NCI-H1092 (cell line): ENCODE results near the gene SLC14A1.
"Not testable (repeated sequence)": the region's sequence is repeated elsewhere in the genome, so short reads cannot be mapped to it uniquely, and the experiment has no call there.

Experiments used
- DNase-seq: peaks from one replicate; lab custom pipeline; 2025; lab: John Stamatoyannopoulos, UW

SLC14A1 gene

DNA sequence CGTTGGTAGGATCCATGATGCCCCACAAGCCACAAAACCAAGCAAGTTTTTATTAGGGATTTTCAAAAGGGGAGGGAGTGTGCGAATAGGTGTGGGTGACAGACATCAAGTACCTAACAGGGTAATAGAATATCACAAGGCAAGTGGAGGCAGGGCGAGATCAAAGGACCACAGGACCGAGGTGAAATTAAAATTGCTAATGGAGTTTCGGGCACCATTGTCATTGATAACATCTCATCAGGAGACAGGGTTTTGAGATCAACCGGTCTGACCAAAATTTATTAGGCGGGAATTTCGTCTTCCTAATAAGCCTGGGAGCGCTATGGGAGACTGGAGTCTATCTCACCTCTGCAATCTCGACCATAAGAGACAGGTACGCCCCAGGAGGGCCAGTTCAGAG lies 33.7 kb downstream of the SLC14A1 start:
- DNase-seq: not testable (repeated sequence)

DNA sequence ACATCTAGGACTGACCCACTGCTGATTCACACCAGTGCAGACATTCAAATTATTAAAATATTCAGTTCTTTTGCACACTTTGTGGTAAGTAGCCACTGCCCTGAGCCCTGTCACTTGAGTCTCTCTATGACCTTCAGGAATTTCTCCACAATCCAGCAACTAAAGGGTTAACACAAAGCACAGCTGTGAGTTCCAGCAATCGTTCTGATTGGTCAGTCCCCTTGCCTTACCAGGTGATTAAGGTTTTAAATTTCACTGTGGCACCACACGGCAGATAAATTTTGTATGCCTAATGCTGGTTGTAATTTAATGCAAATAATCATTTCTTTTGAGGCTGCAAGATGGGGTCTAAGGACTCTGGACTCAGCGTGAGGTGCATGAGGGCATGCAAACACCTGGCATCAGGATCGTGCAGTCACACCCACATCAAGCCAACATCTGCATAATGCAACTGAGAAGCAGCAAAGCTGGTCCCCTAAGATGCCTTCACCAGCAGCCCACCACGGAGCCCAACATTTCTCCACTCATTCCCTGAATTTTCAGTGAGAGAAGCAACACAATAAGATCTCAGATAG lies 36.6 kb downstream of the SLC14A1 start:
- DNase-seq: no peak

- DNase-seq: no peak
These were observed 37.6 kb downstream of the SLC14A1 start for GRCh38 chr18:45761512-45762114.

- DNase-seq: no peak
These were observed 40.2 kb downstream of the SLC14A1 start for GRCh38 chr18:45764000-45764686.

DNA sequence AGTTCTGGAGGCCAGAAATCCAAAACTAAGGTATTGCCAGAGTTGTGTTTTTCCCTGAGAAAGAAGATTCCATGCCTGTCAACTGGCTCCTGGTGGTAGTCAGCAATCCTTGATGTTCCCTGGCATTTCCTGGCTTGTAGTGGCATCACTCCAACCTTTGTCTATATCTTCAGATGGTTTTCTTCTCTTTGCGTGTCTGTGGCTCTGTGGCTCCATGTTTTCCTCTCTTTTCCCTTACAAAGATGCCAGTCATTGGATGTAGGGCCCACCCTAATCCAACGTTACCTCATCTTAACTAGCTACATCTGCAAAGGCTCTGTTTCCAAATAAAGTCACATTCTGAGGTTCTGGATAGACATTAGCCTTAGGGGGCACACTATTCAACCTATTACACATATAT lies 41.8 kb downstream of the SLC14A1 start:
- no peak for DNase-seq

DNA sequence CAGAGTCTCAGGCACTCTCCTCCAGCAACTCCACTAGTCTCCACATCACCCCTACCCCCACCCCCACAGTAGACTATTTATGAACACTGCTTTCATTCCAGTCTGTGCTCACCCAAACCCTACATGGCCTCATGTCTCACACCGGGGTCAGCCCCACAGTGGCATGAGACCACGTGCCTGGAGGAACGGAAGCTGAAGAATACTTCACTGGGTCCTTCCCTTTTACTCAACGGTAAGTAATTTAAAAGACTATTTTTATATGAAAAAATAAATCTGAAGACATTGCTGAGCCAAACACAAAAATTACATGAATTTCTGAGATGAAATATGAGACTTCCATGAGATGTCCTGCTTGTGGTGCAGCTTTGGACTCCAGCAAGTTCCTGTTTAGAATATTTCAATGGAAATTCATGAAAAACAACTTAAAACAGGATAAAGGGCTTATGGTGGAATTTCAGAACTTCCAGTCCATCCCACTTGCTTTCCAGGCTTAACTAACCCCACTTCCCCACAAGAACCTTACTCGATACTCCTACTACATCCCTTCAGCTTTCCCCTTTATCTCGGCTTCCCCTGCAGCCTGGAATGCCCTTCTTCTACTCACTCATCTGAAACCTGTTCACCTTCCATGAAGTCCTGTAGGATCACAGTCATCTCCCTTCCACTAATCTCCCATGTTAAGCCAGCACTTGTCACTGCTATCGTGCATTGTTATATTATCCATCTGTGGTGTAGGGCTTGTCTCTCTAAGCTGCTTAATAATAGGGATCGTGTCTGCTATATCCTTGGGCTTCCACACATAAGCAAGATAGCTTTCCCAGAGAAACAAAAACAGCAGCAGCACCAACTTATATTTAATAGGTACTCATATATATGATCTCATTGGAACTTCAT lies 47.9 kb downstream of the SLC14A1 start:
- DNase-seq: no peak

DNA sequence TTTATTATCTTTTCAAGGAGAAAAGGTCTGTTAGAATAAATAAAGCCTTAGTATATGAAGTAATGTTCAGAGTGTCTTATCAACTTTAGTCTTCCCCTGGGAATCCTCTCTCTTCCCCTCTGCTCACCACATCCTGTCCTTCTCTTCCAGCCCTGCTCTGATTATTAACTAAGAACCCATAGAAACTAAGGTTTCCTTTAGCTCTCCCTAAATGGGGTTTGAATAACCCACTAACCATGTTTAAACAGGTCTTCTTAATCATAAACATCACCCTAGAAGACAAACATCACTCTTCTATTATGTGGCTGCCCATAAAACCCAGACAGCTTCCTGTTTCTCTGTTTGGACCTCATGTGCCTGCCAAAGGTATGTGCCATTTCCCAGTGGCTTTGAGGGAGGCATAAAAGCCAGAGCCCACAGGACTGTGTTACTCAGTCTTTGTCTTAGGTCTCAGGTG lies 50.1 kb downstream of the SLC14A1 start:
- DNase-seq: no peak

DNA sequence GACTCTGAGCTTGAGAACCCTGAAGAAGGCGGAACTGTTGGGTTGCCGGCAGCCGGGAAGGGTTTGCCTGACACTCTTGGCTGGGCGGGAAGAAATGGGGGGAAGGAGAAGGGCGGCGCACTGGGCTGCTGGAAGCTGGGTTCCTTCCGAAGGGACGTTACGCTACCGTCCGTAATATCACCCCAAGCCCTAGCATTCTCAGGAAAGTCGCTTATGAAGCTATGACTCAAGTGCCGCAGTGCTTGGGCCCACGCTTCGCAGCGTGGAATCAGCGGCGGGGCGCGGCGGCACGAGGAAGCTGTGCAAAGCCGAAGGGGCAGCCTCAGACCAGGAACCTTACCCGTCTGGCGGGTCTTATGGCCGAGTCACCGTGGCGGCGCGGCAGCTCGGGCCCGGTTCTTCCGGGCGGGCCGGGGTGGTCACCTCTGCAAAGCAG lies 51.3 kb downstream of the SLC14A1 start:
- DNase-seq: no peak

GRCh38 chr18:45775743-45776142 lies 51.8 kb downstream of the SLC14A1 start:
- DNase-seq: no peak

DNA sequence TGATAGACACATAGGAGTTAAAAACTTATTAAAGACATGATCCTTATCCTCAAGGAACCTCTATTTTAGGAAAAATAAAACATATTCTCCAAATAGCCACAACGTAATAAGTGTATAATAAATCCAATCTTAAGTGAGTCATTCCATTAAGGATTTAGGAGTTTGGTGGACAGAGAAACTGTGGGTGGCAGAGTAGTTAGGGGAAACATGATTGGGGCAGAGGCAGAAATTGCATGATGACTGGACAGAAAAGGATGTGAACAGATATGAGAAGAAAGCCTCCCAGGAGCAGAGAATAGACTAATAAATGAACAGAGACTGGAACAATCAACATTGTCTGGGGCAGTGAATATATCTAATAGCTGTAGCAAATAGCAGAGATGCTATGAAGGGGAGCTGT lies 53.4 kb downstream of the SLC14A1 start:
- no peak for DNase-seq

DNA sequence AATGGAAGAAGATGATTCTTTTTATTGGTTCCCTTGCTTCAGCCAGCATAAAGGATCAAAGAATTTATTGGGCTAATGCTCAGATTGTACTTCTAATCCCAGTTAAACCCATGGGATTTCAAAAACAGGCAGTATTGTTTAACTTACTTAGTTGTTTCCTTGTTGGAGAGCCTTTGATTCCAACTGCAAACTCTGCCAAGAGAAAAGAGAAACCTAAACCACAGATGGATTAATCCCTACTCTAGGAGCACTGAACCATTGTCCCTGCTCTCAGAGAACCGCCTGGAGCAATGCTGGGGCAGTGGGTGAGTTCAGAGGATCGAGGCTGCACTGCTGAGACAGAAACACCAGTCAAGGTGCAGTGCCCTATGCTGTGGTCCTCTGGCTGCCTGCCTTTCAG lies 56.6 kb downstream of the SLC14A1 start:
- DNase-seq: no peak

DNA sequence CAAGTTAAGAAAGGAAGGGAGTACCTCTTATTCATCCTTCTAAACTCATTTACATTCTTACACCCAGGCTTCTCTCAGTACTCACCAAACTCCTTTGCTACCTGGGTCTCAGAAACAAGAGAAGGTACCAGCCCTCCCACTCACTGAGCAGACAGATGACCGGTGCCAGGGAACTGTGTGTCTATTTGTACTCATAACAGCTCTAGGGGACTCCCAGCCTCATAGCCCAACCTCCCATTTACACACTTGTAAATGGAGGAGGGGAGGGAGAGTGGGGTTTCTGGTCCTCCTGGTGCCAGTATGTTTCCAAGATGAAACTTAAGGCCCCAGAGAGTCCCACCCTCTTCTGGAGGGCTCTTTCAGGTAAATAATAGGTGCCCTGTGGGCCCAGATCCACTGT lies 58.7 kb downstream of the SLC14A1 start:
- DNase-seq: no peak

DNA sequence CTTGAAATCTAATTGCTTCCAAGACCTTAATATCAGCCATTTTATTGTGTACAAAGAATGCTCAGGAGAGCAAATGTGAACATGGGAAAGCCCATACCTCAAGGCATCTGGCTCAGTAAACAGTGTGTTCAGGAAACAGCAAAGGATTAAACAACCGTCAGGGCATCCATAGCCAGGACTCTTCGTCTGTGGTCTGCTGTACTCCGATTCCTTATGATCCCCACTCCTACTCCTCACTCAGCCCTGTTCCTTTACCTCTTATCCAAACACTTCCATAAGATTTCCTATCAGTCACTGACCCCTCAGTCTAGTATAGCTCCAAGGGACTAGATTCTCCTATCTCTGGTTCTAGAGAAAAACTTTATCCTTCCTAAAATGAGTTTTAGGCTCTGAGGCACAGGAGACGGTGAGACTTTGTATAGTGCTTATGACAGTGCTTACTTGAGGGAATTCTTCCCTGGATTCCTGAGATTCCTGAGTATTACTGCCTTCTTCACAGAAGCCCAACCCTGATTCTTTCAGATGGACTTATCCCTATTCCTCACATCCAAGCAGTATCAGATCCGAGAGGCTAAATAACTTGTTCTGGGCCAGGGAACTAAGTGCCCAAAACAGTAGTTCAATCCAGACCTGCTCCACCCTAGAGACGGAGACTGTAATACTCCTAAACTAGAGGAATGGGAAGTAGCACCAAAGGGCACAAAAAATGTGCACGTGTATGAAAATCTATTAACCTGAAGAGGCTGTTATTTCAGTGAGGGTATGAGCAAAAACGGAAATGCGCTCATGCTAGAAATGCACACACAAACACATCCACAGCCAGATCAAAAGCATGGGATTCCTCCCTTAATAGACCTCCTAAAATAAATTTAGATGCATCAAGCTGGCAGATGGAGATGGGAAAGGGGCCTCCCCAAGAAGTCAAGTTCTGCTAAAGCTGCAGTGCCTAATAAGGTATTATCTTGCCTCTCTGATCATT lies 59.4 kb downstream of the SLC14A1 start:
- no peak for DNase-seq

DNA sequence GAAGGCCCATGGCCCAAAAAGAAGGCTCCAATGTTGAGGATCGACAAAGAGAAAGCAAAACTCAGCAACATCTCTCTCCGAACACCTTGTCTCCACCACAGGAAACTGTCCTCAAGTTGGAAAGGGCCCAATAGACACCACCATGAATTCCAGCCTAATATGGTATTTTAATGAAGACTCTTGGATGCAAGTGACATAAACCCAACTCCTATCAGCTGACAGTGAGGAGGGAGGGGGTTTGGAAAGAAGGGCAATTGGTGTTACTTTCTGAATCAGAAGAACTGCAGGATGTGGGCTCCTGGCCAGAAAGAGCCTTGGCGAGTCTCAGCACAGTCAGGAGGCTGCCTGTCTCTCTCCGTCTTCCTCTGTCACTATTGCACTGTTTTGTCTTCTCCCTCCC lies 61.2 kb downstream of the SLC14A1 start:
- no peak for DNase-seq

- DNase-seq: no peak
These were observed 63.0 kb downstream of the SLC14A1 start for GRCh38 chr18:45786941-45787340.

DNA sequence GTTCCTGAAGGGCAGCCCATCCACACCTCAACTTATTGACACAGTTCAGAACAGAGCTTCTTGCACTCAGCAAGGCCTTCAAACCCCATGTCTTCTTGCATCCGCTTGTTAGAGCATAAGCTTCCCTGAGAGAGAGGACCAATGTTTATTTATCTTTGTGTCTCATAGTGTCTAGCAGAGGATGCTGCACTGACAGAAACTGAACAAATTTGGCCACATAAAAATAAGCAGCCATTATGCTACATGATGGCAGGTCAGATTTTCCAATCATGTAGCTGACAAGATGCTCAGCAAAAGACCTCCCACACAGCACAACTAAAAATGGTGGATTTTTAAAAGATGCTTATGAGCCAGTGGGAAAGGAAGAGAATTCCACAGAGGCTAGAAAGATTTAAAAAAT lies 63.4 kb downstream of the SLC14A1 start:
- no peak for DNase-seq

DNA sequence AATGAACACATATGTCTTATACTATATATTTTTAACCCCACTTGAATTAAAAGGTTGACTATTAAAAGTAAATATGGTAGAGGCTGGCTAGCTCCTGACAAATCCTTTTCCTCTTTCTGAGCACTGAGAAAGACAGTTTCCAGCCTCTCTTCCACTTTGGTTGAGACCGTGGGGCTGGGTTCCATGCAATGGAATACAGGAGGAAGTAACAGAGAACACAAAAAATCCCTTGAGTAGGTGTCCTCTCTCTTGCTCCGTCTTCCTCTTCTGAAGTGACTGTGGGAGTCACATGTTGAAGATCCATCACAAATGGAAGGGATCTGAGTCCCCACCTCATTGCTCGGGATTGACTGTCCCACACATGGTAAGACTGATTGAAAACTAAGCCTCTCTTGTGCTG lies 64.9 kb downstream of the SLC14A1 start:
- DNase-seq: no peak

DNA sequence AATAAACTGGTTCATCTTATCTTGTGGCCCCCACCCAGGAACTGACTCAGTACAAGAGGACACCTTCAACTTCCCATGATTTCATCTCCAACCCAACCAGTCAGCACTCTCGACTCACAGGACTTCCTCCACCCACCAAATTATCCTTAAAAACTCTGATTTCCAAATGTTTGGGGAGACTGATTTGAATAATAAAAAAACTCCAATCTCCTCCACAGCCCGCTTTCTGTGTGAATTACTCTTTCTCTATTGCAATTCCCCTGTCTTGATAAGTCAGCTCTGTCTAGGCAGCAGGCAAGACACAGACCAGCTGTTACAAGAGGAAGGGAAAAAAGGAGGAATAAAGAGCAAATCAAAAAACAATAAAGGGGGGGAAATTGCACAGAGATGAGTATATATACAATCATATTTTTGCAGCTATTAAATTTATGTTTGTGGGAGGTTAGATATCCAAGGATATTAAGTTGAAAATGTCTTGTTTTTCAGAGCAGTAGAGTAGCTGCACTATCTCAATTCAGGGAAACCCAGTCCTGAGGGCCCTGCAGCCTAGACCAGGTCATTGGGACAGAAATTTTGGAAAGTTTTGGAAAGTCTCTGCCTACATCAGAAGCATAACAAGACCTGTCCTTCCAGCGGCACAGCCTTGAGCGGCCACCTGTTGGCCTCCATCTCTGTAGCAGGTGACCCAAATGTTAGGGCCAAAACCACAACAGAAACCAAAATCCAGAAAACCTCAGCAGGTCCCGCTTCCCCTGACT lies 68.7 kb downstream of the SLC14A1 start:
- DNase-seq: no peak

DNA sequence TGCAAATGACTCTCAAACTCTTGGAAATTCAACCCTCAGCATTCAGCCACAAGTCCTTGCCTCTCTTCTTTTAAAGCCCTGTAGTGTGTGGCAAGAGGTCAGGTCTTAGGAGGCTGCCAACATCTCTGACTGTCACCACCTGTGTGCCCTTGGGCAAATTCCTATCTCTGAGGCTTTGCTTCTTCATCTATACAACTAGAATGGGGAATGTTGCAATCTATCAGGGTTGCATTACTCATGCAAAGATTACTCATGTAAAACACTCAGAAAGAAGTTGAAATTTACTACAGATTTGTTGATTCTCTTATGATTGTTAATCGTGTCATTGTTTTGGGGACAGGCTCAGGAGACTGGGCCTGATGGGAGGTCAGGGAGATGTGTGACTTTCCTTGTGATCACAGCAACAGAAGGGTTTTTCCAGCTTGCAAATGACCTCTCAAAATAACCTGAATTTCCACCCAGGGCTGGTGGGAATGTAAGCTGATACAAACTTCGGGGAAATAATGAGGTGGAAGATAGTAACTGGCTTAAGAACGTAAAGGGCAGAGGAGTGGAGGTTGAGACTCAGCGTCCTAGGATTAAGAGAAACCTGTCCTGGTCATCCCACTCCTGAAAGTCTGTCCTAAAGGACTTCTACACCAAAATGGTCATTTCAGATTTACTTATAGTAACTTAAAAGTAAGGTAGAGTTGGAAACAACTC lies 69.4 kb downstream of the SLC14A1 start:
- DNase-seq: no peak

GRCh38 chr18:45801416-45802004 lies 77.5 kb downstream of the SLC14A1 start:
- no peak for DNase-seq
